Activated CD4-positive, CD25-positive, alpha-beta regulatory T cell treated with anti-CD3 and anti-CD28 coated beads, Interleukin-2, amount 50 U/mL, for 24 hours (primary cell): ENCODE results near the gene PTPRN2.

ENCODE experiments used
- ATAC-seq, 2 donors: fragments of 150-1000 bp; cut with Tn5 transposase; one replicate each; pipeline ENCODE4 v1.10.0; 2021; ENCODE audit warnings: mild to moderate bottlenecking in 1 of 2, moderate library complexity in 1 of 2

PTPRN2 gene

GRCh38 chr7:158032561-158033115 lies 555.0 kb downstream of the PTPRN2 start:
- no peak for ATAC-seq

DNA sequence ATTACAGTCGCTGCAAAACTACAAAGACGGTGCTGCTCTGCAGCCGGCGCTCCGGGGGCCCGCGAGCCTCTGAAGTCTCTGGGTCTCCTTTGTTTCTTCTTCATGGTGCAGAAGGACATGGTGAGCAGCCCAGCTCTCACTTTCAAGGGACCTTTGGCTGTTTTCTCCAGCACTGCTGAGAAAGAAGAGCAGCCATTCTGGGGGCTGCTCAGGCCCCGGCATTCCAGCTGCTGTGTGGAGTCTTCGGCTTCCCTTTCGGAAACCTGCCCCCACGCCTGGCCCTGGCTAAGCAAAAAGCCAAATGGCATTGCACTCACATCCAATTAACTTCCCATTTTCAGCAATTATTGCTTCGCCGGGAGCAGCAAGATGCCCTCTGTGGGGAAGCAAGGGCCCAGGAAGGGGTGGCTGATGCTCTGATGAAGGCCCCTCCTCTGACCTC lies 555.7 kb downstream of the PTPRN2 start:
- ATAC-seq: no peak

DNA sequence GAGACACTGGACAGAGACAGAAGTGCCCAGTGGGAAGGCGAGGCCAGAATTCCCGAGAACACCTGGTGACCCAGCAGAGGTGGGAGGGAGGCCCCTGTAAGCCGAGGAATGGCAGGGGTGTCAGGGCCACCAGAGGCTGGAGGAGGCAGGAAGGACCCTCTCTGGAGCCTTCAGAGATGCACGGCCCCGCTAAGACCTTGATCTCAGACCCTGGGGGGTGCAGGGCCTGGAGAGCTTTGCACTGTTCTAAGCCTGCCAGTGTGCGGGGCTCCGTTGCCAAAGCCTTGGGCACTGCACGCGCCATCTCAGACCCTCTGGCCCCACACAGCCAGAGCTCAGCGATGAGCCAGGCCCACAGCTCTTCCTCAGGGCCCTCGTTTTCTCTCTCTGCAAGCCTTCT lies 557.1 kb downstream of the PTPRN2 start:
- no peak for ATAC-seq

GRCh38 chr7:158030071-158030470 lies 557.6 kb downstream of the PTPRN2 start:
- no peak for ATAC-seq

- ATAC-seq: no peak
These were observed 558.1 kb downstream of the PTPRN2 start for GRCh38 chr7:158029509-158029908.

GRCh38 chr7:158028971-158029370 lies 558.7 kb downstream of the PTPRN2 start:
- no peak for ATAC-seq

DNA sequence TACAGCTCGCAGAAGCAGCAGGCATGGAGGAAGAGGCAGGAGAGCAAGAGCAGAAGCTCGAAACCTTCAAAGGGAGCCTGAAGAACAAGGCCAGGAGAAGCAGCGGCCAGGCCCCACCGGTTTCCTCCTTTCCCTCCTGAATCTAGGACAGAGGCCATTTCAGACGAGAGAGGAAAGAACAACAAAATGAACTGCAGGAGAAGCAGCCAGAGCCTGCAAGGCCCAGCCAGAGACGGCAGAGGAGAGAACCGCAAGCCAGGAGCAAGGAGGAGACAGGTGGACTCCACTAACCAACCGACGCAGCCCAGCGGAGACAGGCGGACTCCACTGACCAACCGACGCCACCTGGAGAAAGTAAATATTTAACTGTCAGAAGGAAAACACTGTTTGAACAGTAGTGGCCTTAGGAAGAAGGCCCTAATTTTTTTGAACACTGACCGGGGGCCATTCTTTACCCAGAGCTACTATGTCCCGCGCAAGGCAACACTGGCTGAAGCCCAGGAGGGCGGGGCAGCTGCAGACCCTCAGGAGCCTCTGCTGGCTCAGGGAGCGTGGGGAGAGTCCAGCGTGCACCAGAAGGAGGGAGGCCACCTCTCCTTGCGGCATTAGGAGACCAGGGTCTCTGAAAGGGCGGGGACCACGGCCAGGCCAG lies 559.2 kb downstream of the PTPRN2 start:
- no peak for ATAC-seq

DNA sequence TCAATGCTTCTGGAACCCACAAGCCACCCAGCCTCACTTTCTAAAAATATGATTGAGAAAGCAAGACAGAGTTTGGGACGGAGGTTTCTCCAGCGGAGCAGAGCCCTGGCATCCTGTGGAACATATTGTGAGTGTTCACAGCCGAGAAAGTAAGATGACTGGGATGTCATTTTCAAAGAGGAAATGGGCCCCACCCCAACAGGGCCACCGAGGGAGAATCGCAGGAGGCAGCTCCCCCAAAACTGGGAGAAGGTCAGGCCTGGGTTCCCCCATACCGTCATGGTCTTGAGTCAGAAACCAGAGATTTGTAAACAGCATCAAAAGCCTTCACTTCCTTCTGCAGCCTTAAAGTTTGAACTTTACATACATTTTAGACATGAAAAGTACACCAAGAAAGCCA lies 560.0 kb downstream of the PTPRN2 start:
- ATAC-seq: no peak

DNA sequence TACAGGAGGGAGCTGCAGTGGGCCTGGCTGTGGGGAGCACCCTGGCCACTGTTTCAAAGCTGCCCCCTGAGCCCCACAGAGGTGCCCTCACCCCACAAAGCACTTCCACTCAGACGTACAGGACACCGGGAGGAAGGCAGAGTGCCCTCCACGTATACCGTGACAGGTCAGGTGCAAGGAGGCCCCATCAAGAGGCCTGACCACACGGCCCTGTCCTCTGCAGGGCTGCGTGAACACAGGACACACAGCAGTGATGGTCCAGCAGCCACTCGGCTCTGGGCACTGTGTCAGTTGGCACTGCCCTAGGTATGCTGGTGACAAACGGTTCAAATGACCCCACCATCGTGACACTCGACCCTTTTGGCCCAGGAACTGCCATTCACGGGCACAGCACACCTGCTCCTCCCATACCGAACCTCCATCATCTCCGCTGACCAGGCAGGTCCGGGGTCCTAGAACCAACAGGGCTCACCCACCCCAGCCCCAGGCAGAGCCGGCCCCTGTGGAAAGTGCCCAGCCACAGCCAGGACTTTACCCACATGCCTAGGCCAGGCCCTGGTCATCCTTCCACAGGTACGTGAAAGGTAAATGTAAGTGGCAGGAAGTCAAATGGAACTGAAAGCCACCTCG lies 560.9 kb downstream of the PTPRN2 start:
- no peak for ATAC-seq

DNA sequence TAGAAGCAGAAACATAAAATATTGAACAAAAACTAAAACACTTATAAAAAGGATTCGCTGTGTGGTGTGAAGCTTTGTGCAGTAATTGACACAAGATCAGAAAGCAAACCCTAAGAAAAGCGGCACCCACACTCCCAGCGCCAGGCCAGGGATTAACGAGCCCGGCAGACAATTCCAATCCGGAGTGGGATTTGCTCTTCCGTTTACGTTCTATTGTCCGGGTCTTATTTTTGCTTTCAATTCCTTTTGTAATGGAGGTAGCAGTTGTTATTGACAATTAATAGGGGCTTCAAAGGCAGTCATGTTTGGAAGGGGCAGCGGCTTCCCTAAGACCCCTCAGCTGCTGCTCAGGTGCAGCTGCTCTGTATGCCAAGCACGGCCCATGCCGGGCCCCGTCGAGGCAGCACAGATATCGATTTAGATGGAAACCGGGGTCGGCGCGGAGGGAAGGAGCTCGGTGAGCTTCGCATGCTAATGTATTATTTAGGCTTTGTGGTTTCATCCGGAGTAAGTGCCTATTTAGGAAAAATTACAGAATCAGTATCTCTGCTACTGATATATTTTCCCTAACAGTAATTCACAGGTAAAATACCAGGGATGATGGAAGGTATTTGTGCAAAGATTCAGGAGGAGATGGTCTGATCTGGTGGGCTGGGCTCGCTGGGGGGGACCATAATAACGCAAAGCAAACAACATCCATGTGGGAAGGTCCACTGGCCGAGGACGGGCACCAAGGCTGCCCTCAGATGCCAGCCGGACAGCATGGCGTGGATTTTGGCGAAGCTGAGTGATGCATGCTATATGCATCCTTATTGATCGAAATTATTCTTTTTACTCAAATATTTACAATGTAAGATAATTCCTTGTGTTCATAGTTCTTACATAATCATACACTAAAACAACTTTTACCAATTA lies 561.7 kb downstream of the PTPRN2 start:
- no peak for ATAC-seq

- ATAC-seq: no peak
These were observed 562.7 kb downstream of the PTPRN2 start for GRCh38 chr7:158024881-158025280.

DNA sequence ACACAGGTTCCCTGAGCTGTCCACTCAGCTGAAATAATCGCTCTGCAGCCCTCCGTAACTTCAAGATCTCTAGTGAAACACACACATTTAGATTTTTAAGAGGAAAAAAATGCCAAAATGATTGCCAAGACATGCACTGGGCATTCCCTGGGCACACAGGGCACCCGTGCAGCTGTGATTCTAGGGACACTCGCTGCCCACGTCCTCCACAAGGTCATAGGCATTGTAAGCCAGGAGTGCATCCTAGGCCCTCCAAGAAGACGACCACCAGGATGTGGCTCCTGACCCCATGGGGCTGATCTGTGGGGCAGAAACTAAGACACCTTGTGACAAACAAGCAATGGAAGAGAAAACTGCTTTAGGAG lies 563.3 kb downstream of the PTPRN2 start:
- ATAC-seq: no peak

DNA sequence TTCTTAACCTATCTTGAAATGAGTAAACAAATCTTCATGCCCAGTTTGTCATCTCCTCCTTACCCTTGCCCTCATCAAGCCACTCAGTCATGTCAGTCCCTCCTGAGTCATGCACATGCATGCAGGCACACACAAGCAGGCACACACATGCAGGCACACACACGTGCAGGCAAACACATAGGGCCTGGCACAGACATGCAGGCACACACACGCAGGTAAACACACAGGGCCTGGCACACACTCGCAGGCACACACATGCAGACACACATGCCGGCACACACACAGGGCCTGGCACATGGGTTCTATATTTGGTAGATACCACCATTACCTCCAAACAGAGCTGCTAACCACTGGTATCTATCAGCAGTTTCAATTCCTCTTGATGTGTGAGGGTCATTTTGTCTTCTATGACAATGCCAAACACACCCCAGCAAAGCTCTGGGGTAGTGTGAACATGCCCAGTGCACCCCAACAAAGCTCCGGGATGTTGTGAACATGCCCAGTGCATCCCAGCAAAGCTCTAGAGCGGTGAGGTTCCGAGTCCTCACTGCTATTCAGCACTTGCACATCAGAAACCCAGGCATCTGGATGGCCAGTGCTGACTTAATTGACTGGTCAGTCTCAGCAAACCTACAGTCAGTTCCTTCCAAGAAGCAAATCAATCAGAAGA lies 563.8 kb downstream of the PTPRN2 start:
- ATAC-seq: no peak

GRCh38 chr7:158023157-158023556 lies 564.5 kb downstream of the PTPRN2 start:
- ATAC-seq: no peak

- ATAC-seq: no peak
These were observed 565.0 kb downstream of the PTPRN2 start for GRCh38 chr7:158022601-158023000.

- ATAC-seq: no peak
These were observed 565.8 kb downstream of the PTPRN2 start for GRCh38 chr7:158021836-158022235.

GRCh38 chr7:158020706-158021095 lies 566.9 kb downstream of the PTPRN2 start:
- ATAC-seq: no peak

DNA sequence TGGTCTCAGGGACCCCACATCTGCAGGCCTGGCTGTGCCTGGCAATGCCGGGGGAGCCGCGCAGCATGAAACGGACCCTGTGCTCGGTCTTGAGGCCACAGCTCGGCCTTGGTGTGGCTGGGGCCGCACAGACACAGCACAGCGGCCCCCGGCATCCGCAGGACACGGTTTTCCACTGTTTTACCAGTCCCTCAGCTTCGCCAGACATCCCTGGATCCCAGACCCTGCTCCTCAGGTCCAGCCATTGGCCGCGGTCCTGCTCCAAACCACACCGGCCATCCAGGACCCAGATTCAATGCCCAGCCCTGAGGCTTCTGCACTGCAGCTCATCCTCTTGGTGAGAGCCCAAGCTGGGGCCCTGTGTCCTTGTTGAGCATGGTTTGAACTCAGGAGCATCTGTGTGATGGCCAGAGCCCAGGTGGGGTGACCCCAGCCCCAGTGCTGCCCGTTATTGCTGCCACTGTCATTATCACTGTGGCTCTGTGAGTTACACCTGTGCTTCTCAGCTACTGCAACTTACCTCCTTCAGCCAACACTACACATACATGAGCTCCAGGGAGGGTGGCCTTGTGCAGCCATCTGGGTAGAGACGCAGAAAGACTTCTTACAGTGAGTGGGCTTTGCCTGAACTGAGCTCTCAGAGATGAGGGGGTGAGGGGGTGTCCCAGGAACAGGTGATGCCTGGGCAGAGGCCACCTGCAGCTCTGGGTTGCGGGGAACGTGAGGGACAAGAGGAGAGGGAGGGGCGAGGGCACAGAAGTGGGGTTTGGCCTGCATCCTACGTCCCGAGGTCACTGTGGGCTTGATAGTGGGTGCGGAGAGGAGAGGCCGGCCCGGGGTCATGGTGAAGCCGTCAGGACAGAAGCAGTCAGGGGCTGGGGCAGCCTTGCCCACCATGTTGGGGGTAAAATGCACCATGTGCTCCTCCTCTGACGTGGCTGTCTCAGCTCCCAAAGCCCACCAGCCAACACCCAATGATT lies 567.6 kb downstream of the PTPRN2 start:
- ATAC-seq: no peak

DNA sequence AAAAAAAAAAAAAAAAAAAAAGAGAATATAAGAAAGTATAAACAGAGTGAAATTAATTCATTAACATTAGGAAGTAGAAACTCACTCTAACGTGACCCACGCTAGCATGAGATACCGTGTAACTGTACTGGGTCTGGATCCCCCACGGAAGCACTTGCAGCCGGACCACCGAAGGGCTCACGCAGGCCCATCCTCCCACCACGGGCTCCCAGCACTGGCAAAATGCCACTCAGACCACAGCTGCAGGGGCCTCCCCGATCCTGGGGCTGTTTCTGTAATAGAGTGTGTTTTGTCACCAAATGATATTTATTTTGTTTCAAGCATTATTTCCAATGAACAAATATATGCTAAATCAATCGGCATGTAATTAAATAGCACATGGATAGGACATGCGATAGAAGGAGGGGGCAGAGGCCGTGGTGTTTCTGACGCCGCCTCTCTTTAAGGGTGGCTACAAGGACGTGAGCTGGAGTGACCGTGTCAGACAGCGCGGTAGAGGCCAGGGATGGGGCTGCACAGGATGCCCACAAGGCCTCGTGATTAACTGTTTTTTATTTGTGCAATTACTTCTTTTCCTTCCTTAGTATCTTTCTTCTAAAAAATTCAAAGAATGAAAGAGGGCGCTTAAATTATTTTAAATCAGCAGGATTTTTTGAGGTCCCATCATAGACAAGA lies 568.5 kb downstream of the PTPRN2 start:
- ATAC-seq: no peak

DNA sequence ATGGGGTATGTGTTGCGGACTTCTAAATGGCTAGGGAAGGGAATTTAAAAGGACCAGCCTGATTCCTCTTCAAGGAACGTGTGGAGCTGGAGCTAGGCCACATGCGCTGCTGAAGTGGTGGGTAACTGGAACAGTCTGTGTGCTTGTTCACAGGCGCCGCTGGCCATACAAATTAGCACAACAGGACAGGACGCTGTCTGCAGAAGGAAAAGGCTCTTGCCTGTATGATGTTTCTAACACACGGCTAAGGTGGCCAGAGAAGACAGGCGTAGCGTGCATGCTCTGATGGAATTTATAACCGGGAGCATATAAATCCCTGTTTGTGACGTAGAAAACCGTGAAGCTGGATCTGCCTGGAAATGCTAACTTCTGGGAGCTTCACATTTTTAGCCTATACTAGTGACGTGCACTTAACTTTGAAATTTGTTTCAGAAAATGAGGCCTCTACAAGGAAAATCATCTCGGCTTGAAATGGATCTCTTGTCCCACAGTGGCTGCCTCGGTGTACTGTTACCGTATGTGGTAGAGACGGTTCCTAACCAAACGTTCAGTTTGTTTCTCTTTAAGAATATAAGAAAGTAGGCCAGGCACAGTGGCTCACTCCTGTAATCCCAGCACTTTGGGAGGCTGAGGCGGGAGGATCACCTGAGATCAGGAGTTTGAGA lies 569.4 kb downstream of the PTPRN2 start:
- ATAC-seq: no peak
